Neural cell (in vitro differentiated cells): ENCODE data around the gene KDM4B. TPM values are rescaled to one million over a fixed set of nuclear protein-coding genes. Genes with fewer than 3 reads are reported as not detected.

Experiments used
- H2AFZ ChIP-seq: fragments of 200-600, 300-800 bp; sonication (generic), shearing (Covaris generic); 2 replicates; pipeline ENCODE4 v1.6.0; 2014; ENCODE audit warnings: low read depth, mild to moderate bottlenecking, antibody characterized with exemption, low read length, moderate library complexity
- H3F3A ChIP-seq: fragments of 200-600 bp; shearing (Covaris generic); 2 replicates; pipeline ENCODE4 v1.6.1; 2016; ENCODE audit warnings: mild to moderate bottlenecking, moderate library complexity, mixed read lengths, antibody characterized with exemption, low read length; ENCODE audit not compliant: insufficient read depth, poor library complexity, severe bottlenecking
- H3K27ac ChIP-seq: fragments of 200-600, 300-800 bp; sonication (generic), shearing (Covaris generic); 2 replicates; pipeline ENCODE4 v1.5.1; 2014; ENCODE audit warnings: mild to moderate bottlenecking, low read length, moderate library complexity
- H3K27me3 ChIP-seq: fragments of 300-800, 200-600 bp; sonication (generic), shearing (Covaris generic); 2 replicates; pipeline ENCODE4 v1.6.0; 2014; ENCODE audit warnings: mild to moderate bottlenecking, low read depth, low read length, moderate library complexity; ENCODE audit not compliant: insufficient read depth
- H3K36me3 ChIP-seq: fragments of 300-800, 200-600 bp; sonication (generic), shearing (Covaris generic); 2 replicates; pipeline ENCODE4 v1.5.1; 2014; ENCODE audit warnings: mild to moderate bottlenecking, antibody characterized with exemption, low read length, moderate library complexity; ENCODE audit not compliant: insufficient read depth
- H3K4me2 ChIP-seq: fragments of 300-800, 200-600 bp; sonication (generic), shearing (Covaris generic); 2 replicates; pipeline ENCODE4 v1.6.0; 2014; ENCODE audit warnings: mild to moderate bottlenecking, low read length
- H3K4me3 ChIP-seq: fragments of 300-800, 200-600 bp; sonication (generic), shearing (Covaris generic); 2 replicates; pipeline ENCODE4 v1.5.1; 2014; ENCODE audit warnings: mild to moderate bottlenecking, low read length, moderate library complexity
- H3K79me2 ChIP-seq: fragments of 200-600 bp; shearing (Covaris generic); replicated peaks from 2 replicates; pipeline ENCODE4 v1.6.0; 2014; ENCODE audit warnings: mild to moderate bottlenecking, low read length, moderate library complexity; ENCODE audit not compliant: insufficient read depth
- H3K9ac ChIP-seq: fragments of 300-800, 200-600 bp; sonication (generic), shearing (Covaris generic); 2 replicates; pipeline ENCODE4 v1.6.1; 2016; ENCODE audit warnings: mild to moderate bottlenecking, low read length, mixed read lengths
- H3K9me2 ChIP-seq: fragments of 200-600 bp; shearing (Covaris generic); 2 replicates; pipeline ENCODE4 v1.6.1; 2016; ENCODE audit warnings: mild to moderate bottlenecking, low read length, mixed read lengths; ENCODE audit not compliant: insufficient read depth
- H3K9me3 ChIP-seq: fragments of 200-600, 300-800 bp; sonication (generic), shearing (Covaris generic); 2 replicates; pipeline ENCODE4 v1.6.1; 2016; ENCODE audit warnings: mild to moderate bottlenecking, mixed run types, low read length, moderate library complexity, mixed read lengths
- H4K20me1 ChIP-seq: fragments of 200-600 bp; shearing (Covaris generic); 2 replicates; pipeline ENCODE4 v1.6.1; 2016; ENCODE audit warnings: mild to moderate bottlenecking, mixed run types; ENCODE audit not compliant: insufficient read depth
- EP300 ChIP-seq: fragments of 450-650 bp; conservative IDR thresholded peaks from 2 replicates; pipeline ENCODE4 v1.6.1; 2014; ENCODE audit warnings: antibody characterized with exemption, mild to moderate bottlenecking, moderate library complexity; ENCODE audit not compliant: poor library complexity, severe bottlenecking
- EZH2 ChIP-seq: fragments of 200-600, 300-800 bp; shearing (Covaris generic), sonication (generic); IDR thresholded peaks from 2 replicates; pipeline ENCODE4 v1.6.1; 2014; ENCODE audit warnings: antibody characterized with exemption, low read length, borderline replicate concordance, mild to moderate bottlenecking; ENCODE audit not compliant: insufficient read depth, poor library complexity, severe bottlenecking
- MXI1 ChIP-seq: fragments of 450-650 bp; conservative IDR thresholded peaks from 2 replicates; pipeline ENCODE4 v1.6.1; 2014; ENCODE audit warnings: antibody characterized with exemption, mild to moderate bottlenecking; ENCODE audit not compliant: poor library complexity, severe bottlenecking
- POLR2AphosphoS5 ChIP-seq: IDR thresholded peaks from 2 replicates; pipeline ENCODE4 v1.6.1; 2012
- RAD21 ChIP-seq: fragments of 450-650 bp; conservative IDR thresholded peaks from 2 replicates; pipeline ENCODE4 v1.6.1; 2014; ENCODE audit warnings: antibody characterized with exemption, mild to moderate bottlenecking, moderate library complexity
- SMC3 ChIP-seq: fragments of 450-650 bp; conservative IDR thresholded peaks from 2 replicates; pipeline ENCODE4 v1.6.1; 2014; ENCODE audit warnings: antibody characterized with exemption, mild to moderate bottlenecking, moderate library complexity; ENCODE audit not compliant: poor library complexity
- TAF1 ChIP-seq: IDR thresholded peaks from 2 replicates; pipeline ENCODE4 v1.6.1; 2012; ENCODE audit warnings: low read depth
- polyA plus RNA-seq: library from polyadenylated mRNA; depleted of rRNA; stranded (reverse); fragments of >200 nt; gene quantifications from 2 replicates; pipeline ENCODE4 v1.2.3, GENCODE V29; 2014
- TF ChIP-seq, protein P1 (sequence below): fragments of 450-650 bp; IDR thresholded peaks from 2 replicates; pipeline ENCODE4 v1.5.1; 2014; ENCODE audit warnings: antibody characterized with exemption, mild to moderate bottlenecking, moderate library complexity; ENCODE audit not compliant: poor library complexity, severe bottlenecking
- TF ChIP-seq, protein P2 (sequence below): IDR thresholded peaks from 2 replicates; pipeline ENCODE4 v1.6.1; 2012; ENCODE audit warnings: borderline replicate concordance

KDM4B gene
- polyA plus RNA-seq, 1 donor from 2014 or later: 19.1 TPM

DNA sequence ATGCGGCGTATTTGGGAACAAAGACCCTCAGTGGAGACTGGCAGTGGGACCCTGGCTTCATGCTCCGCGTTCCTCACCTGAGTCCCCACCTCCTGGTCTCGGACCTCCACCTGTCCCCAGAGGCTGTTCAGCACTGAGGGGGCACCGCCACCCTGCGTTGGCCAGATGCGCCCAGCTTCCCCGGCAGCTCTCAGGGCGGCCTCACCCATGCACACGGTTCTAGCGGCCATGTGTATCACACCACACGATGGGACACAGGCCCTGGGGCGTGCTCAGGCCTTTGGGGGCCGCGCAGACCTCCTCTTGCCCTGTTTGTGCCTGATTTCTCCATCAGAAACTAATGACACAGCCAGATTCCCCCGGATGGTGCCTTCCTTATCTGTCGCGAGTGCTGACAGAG lies 138.1 kb downstream of the KDM4B start:
- Histone ChIP-seq H3K79me2 (no peaks in the 10 kb centered on the region), H4K20me1 (no peaks in the 10 kb centered on the region), H3K36me3 (no peaks in the 10 kb centered on the region), H3K9me3 (no peaks in the 10 kb centered on the region), H3K27me3 (no peaks in the 10 kb centered on the region), H3F3A (no peaks in the 10 kb centered on the region), H3K4me2 (no peak overlapping the region), H3K27ac (peak overlapping the region; percentile 37), H3K9me2 (no peaks in the 10 kb centered on the region), H3K4me3 (no peak overlapping the region), H3K9ac (no peak overlapping the region), H2AFZ (no peak overlapping the region)
- TF ChIP-seq RAD21: no peak
- no peak for TF ChIP-seq EP300
- TF ChIP-seq, protein P1, sequence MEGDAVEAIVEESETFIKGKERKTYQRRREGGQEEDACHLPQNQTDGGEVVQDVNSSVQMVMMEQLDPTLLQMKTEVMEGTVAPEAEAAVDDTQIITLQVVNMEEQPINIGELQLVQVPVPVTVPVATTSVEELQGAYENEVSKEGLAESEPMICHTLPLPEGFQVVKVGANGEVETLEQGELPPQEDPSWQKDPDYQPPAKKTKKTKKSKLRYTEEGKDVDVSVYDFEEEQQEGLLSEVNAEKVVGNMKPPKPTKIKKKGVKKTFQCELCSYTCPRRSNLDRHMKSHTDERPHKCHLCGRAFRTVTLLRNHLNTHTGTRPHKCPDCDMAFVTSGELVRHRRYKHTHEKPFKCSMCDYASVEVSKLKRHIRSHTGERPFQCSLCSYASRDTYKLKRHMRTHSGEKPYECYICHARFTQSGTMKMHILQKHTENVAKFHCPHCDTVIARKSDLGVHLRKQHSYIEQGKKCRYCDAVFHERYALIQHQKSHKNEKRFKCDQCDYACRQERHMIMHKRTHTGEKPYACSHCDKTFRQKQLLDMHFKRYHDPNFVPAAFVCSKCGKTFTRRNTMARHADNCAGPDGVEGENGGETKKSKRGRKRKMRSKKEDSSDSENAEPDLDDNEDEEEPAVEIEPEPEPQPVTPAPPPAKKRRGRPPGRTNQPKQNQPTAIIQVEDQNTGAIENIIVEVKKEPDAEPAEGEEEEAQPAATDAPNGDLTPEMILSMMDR: no peak
- no peak for TF ChIP-seq POLR2AphosphoS5
- TF ChIP-seq, protein P2, sequence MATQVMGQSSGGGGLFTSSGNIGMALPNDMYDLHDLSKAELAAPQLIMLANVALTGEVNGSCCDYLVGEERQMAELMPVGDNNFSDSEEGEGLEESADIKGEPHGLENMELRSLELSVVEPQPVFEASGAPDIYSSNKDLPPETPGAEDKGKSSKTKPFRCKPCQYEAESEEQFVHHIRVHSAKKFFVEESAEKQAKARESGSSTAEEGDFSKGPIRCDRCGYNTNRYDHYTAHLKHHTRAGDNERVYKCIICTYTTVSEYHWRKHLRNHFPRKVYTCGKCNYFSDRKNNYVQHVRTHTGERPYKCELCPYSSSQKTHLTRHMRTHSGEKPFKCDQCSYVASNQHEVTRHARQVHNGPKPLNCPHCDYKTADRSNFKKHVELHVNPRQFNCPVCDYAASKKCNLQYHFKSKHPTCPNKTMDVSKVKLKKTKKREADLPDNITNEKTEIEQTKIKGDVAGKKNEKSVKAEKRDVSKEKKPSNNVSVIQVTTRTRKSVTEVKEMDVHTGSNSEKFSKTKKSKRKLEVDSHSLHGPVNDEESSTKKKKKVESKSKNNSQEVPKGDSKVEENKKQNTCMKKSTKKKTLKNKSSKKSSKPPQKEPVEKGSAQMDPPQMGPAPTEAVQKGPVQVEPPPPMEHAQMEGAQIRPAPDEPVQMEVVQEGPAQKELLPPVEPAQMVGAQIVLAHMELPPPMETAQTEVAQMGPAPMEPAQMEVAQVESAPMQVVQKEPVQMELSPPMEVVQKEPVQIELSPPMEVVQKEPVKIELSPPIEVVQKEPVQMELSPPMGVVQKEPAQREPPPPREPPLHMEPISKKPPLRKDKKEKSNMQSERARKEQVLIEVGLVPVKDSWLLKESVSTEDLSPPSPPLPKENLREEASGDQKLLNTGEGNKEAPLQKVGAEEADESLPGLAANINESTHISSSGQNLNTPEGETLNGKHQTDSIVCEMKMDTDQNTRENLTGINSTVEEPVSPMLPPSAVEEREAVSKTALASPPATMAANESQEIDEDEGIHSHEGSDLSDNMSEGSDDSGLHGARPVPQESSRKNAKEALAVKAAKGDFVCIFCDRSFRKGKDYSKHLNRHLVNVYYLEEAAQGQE: no peak
- no peak for TF ChIP-seq SMC3
- TF ChIP-seq EZH2: no peak
- no peak for TF ChIP-seq TAF1
- no peak for TF ChIP-seq MXI1

DNA sequence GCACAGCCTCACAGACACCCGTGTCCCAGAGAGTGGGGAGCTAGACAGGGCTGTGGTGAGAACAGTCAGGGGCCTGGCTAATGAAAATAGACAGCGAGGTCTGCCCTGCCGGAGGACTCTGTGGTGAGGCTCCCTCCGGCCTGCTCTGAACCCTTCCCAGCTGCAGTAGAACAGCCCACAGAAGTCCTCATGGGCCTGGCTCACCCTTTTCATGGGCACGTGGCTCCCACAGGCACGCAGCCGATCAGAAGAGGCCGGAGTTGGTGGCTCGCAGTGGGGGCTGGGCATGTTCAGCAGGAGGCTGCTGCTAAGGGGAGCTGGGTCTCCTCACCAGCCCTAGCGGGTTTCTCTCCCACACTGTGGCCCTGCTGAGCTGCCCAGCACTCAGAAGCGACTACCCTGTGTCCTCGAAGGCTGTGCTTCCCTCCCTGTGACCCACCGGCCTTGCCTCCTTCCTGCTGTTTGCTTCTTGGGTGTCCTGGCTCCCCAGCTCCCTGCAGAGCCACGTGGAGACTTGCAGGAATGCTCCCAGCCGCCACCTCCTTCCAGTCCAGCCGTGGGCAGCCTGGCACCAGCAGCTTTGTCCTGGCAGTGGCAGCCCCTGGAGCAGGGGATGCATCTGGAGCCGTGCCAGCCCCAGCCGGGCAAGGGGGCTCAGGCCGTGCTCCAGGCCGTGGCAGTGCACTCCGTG lies 138.7 kb downstream of the KDM4B start:
- Histone ChIP-seq H3K4me2 (no peak overlapping the region), H4K20me1 (no peaks in the 10 kb centered on the region), H3K36me3 (no peaks in the 10 kb centered on the region), H3K79me2 (no peaks in the 10 kb centered on the region), H3F3A (no peaks in the 10 kb centered on the region), H3K9me2 (no peaks in the 10 kb centered on the region), H3K4me3 (no peak overlapping the region), H2AFZ (no peak overlapping the region), H3K27ac (no peak overlapping the region), H3K9ac (no peak overlapping the region), H3K9me3 (no peaks in the 10 kb centered on the region), H3K27me3 (no peaks in the 10 kb centered on the region)
- TF ChIP-seq MXI1 (no peak), RAD21 (no peak), EP300 (no peak), EZH2 (no peak), TAF1 (no peak), SMC3 (no peak), POLR2AphosphoS5 (no peak)
- TF ChIP-seq, protein P2: no peak
- TF ChIP-seq, protein P1: no peak
